Pancreas (tissue), 10 donors: ENCODE data around the gene S100A6. TPM values are rescaled to one million over a fixed set of nuclear protein-coding genes. Genes with fewer than 3 reads are reported as not detected.

Source experiments
- ATAC-seq, 4 donors: fragments of 200-7000 bp; cut with Tn5 transposase; one replicate each; pipeline versions ENCODE4 v1.8.0 to v1.9.1; 2020; ENCODE audit warnings: mild to moderate bottlenecking in 4 of 4, moderate library complexity in 4 of 4
- DNase-seq, 6 donors: peaks; one replicate each; pipeline ENCODE4 v3.0.0-alpha.2; 2020
- FAIRE-seq: peaks from 2 replicates; lab custom pipeline; 2012; peaks lifted over from hg19 to GRCh38; lab: Jason Lieb, UNC
- H3K27ac ChIP-seq, 4 donors: fragments of 200-600 bp; sonication (generic); 1 replicate in 3 of 4; 2 replicates in 1 of 4; pipeline versions ENCODE4 v1.5.0 to v1.8.0; 2020
- H3K27me3 ChIP-seq, 4 donors: fragments of 200-600 bp; one replicate each; pipeline ENCODE4 v1.8.0; 2021
- H3K36me3 ChIP-seq, 3 donors: fragments of 200-600 bp; sonication (generic) in 1 of 3; one replicate each; pipeline versions ENCODE4 v1.5.0 to v1.8.0; 2020 to 2021
- H3K4me1 ChIP-seq, 3 donors: fragments of 200-600 bp; one replicate each; pipeline ENCODE4 v1.8.0; 2021
- H3K4me3 ChIP-seq, 4 donors: fragments of 200-600 bp; sonication (generic) in 2 of 4; one replicate each; pipeline versions ENCODE4 v1.5.0 to v1.8.0; 2020 to 2021
- H3K9me3 ChIP-seq, 4 donors: fragments of 200-600 bp; one replicate each; pipeline ENCODE4 v1.8.0; 2021
- CTCF ChIP-seq, 4 donors: fragments of 200-600 bp; sonication (generic) in 3 of 4; IDR thresholded peaks; one replicate each; pipeline versions ENCODE4 v1.5.0 to v1.8.0; 2021; ENCODE audit warnings: antibody characterized with exemption in 4 of 4
- WGBS, 2 donors: extraction: QIAGEN DNeasy Blood & Tissue Kit; methylation state at CpG; one replicate each; pipeline ENCODE4 v1.1.7; 2013; 5-methylcytosine and 5-hydroxymethylcytosine counted together
- intact Hi-C, 3 donors: fragments of 100-400 bp; cut with DNase I; formaldehyde crosslinking; loops; one replicate each; pipeline versions ENCODE4 v1.11.1 to v1.14.2; 2022
- polyA plus RNA-seq, 2 donors: library from polyadenylated mRNA; stranded (reverse); fragments of 200-250 nt; gene quantifications; one replicate each; pipeline ENCODE4 v1.2.3, GENCODE V29; 2013
- total RNA-seq, 6 donors: library from RNA; stranded (reverse); fragmentation: NEBNext Ultra II Directional in 4 of 6; extraction: Animal tissue kit (Norgen Biotek cat#: 25700) in 4 of 6; gene quantifications; one replicate each; pipeline versions ENCODE4 v1.2.1 to v1.2.4, GENCODE V29; 2021 to 2023
- donor health status: healthy with polysubstance abuse.
- donor health status: DM: no; HTN: no; CAD: no; lungs with moderate emphysema.
- donor health status: DM: no; HTN: no; CAD: no.
- donor health status: control.
- donor health status: control.
- donor health status: Bipolar disorder and iron deficiency.
- donor health status: DM: yes; HTN: yes; CAD: no.
- donor health status: DM: no; HTN: no; CAD: no.
- donor health status: DM: no; HTN: no; CAD: no.
- donor health status: DM: yes; HTN: yes; CAD: no.

S100A6 gene
- total and polyA plus RNA-seq, 8 donors, result 21.4 to 495 (median 105) TPM

- Histone ChIP-seq H3K27ac (peak within 1 kb of the TSS in 2 of 4 donors; percentile 17 to 55), H3K36me3 (no peaks in the 10 kb centered on the region)
These were observed 13.2 kb upstream of the S100A6 start, which contains the start of gene S100A3 for GRCh38 chr1:153548722-153549688. S100A3 (minus strand) TSS chr1:153549258; CDS start chr1:153548485, 773 bp downstream.

GRCh38 chr1:153547560-153548551 lies 12.1 kb upstream of the S100A6 start:
- FAIRE-seq (no peak), ATAC-seq (no peak), DNase-seq (peak in 1 of 6 donors; percentile 25)
- no peak overlapping the region for H3K4me3 ChIP-seq
- intact Hi-C loops, result no loop called here
- 86% methylated on average over 19 of the region's 19 CpGs for WGBS, 2 donors
- peaks cover 0 to 20% (median 5%) of the 10 kb centered on the region in 3 donors for H3K4me1 ChIP-seq
- H3K9me3 ChIP-seq, result no peaks in the 10 kb centered on the region
- H3K27me3 ChIP-seq, result no peaks in the 10 kb centered on the region
- no peaks in the 10 kb centered on the region for H3K36me3 ChIP-seq
- H3K27ac ChIP-seq, result no peak overlapping the region
- no peak for TF ChIP-seq CTCF (IDR thresholded peaks at IDR 0.05)

More at GRCh38 chr1:153548722-153549688, 13.2 kb upstream of the S100A6 start, which contains the start of gene S100A3:
- DNase-seq, result peak in 4 of 6 donors; percentile 30 to 57 (median 38)
- Histone ChIP-seq H3K27me3 (no peaks in the 10 kb centered on the region), H3K4me3 (no peak within 1 kb of the TSS), H3K4me1 (peaks cover 0 to 20% (median 5%) of the 10 kb centered on the region in 3 donors), H3K9me3 (no peaks in the 10 kb centered on the region)
- TF ChIP-seq CTCF (IDR thresholded peaks at IDR 0.05), result no peak
- FAIRE-seq, result no peak
- WGBS, 2 donors, result 70 to 81% methylated on average over 14 of the region's 14 CpGs
- ATAC-seq, result peak in 3 of 4 donors; percentile 20 to 41 (median 39)
- intact Hi-C loops, result no loop called here

- H3K27ac ChIP-seq, result no peak overlapping the region
- H3K27me3 ChIP-seq, result no peaks in the 10 kb centered on the region
- FAIRE-seq (no peak), DNase-seq (peak in 1 of 6 donors; percentile 33), ATAC-seq (no peak)
- H3K9me3 ChIP-seq, result no peaks in the 10 kb centered on the region
- intact Hi-C loops, result no loop called here
- no peak for TF ChIP-seq CTCF (IDR thresholded peaks at IDR 0.05)
- H3K4me1 ChIP-seq, result peaks cover 0 to 20% (median 5%) of the 10 kb centered on the region in 3 donors
- no peaks in the 10 kb centered on the region for H3K36me3 ChIP-seq
- no peak overlapping the region for H3K4me3 ChIP-seq
- WGBS, 2 donors, result 78 to 86% methylated on average over 14 of the region's 14 CpGs
These were observed 11.2 kb upstream of the S100A6 start for GRCh38 chr1:153546796-153547559.

GRCh38 chr1:153546371-153546770 lies 10.6 kb upstream of the S100A6 start:
- no peak for TF ChIP-seq CTCF (IDR thresholded peaks at IDR 0.05)
- no peak for ATAC-seq
- Histone ChIP-seq H3K36me3 (no peaks in the 10 kb centered on the region), H3K27me3 (no peaks in the 10 kb centered on the region), H3K4me1 (peaks cover 0 to 20% (median 5%) of the 10 kb centered on the region in 3 donors), H3K27ac (no peak overlapping the region), H3K4me3 (no peak overlapping the region), H3K9me3 (no peaks in the 10 kb centered on the region)
- intact Hi-C loops, result no loop called here
- no peak for FAIRE-seq
- DNase-seq, result peak in 1 of 6 donors; percentile 21
- 89 to 94% methylated on average over 8 of the region's 8 CpGs for WGBS, 2 donors
